Measurements from ENCODE around the gene ZBTB12. TPM values are rescaled to one million over a fixed set of nuclear protein-coding genes. Genes with fewer than 3 reads are reported as not detected.
"Not testable (repeated sequence)": the region's sequence is repeated elsewhere in the genome, so short reads cannot be mapped to it uniquely, and the experiment has no call there.

The ZBTB12 gene
- total and polyA plus RNA-seq, 7 experiments from 2014 or later = 0.09 to 4.5 (median 1.8) TPM; not detected in 1

DNA sequence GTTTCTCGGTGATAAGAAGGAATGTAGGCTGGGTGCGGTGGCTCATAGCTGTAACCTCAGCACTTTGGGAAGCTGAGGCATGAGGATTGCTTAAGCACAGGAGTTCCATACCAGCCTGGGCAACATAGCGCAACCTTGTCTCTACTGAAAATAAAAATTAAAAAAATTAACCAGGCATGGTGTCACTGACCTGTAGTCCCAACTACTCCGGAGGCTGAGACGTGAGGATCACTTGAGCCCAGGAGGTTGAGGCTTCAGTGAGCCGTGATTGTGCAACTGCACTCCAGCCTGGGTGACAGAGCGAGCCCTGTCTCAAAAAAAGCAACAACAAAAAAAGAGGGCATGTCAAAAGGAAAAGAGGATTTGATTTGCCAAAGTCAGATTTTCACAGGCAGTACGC, 43.2 kb downstream of the ZBTB12 start:
- Histone ChIP-seq H3K36me3 (ENCODE audit: control insufficient read depth in 2 of 3, insufficient read depth in 3 of 3, low read length in 3 of 3) (peaks cover 0 to 32% (median 6%) of the 10 kb centered on the region in 3 experiments), H3K9me3 (ENCODE audit: control insufficient read depth in 2 of 3, low read length in 3 of 3) (no peaks in the 10 kb centered on the region), H3K4me3 (ENCODE audit: low read length) (no peak overlapping the region), H3K27ac (ENCODE audit: low read depth, low read length) (no peak overlapping the region), H3K4me1 (ENCODE audit: control insufficient read depth in 2 of 2, insufficient read depth in 2 of 2, low read length in 2 of 2) (peaks cover 8 to 12% of the 10 kb centered on the region in 2 donors), H3K27me3 (ENCODE audit: control insufficient read depth in 2 of 2, insufficient read depth in 2 of 2, low read length in 2 of 2) (no peaks in the 10 kb centered on the region)
- POLR2A ChIA-PET = no interaction called here
- Mint-ChIP-seq H3K36me3 (peaks cover 0 to 15% (median 4%) of the 10 kb centered on the region in 5 donors), H3K27me3 (peaks cover 0 to 2% (median 0%) of the 10 kb centered on the region in 5 donors), H3K4me3 (peak overlapping the region in 1 of 10 donors; percentile 9), H3K4me1 (peaks cover 12 to 20% (median 17%) of the 10 kb centered on the region in 7 donors), H3K9me3 (peaks cover 0 to 6% (median 0%) of the 10 kb centered on the region in 11 donors), H3K27ac (no peak overlapping the region)
- ATAC-seq = no peak
- no peak for DNase-seq
- CTCF ChIA-PET = no interaction called here
- intact Hi-C loops (cut with micrococcal nuclease) = no loop called here

DNA sequence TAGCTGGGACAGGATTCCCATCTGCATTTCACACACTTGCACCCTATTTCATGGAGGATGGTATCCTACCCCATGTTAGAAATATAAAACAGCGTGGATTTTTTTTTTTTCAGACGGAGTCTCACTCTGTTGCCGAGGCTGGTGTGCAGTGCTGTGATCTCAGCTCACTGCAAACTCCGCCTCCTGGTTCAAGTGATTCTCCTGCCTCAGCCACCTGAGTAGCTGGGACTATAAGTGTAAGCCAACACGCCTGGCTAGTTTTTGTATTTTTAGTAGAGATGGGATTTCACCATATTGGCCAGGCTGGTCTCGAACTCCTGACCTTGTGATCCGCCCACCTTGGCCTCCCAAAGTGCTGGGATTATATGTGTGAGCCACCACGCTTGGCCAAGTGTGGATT, 44.1 kb downstream of the ZBTB12 start:
- CTCF ChIA-PET = interaction anchor here (0.6 kb wide), 1 partner anchor 212 kb away, joined by 3 read pairs; no protein-coding TSS in a partner anchor
- H3K4me3 ChIP-seq (ENCODE audit: low read length); DNase-seq; H3K27me3 Mint-ChIP-seq; H3K4me1 ChIP-seq (ENCODE audit: control insufficient read depth in 2 of 2, insufficient read depth in 2 of 2, low read length in 2 of 2); ATAC-seq; H3K9me3 ChIP-seq (ENCODE audit: control insufficient read depth in 2 of 3, low read length in 3 of 3); intact Hi-C loops (cut with micrococcal nuclease); H3K4me3 Mint-ChIP-seq; H3K27ac ChIP-seq (ENCODE audit: low read depth, low read length); H3K27me3 ChIP-seq (ENCODE audit: control insufficient read depth in 2 of 2, insufficient read depth in 2 of 2, low read length in 2 of 2); POLR2A ChIA-PET; H3K9me3 Mint-ChIP-seq: not testable (repeated sequence)
- Mint-ChIP-seq H3K27ac (peak overlapping the region in 2 of 9 donors; percentile 14 to 54), H3K36me3 (peaks cover 0 to 17% (median 4%) of the 10 kb centered on the region in 5 donors), H3K4me1 (peaks cover 8 to 15% (median 13%) of the 10 kb centered on the region in 7 donors)
- peaks cover 0 to 32% (median 6%) of the 10 kb centered on the region in 3 experiments for H3K36me3 ChIP-seq (ENCODE audit: control insufficient read depth in 2 of 3, insufficient read depth in 3 of 3, low read length in 3 of 3)

- DNase-seq; H3K4me1 ChIP-seq (ENCODE audit: control insufficient read depth in 2 of 2, insufficient read depth in 2 of 2, low read length in 2 of 2); H3K9me3 Mint-ChIP-seq; POLR2A ChIA-PET; H3K4me1 Mint-ChIP-seq; H3K36me3 ChIP-seq (ENCODE audit: control insufficient read depth in 2 of 3, insufficient read depth in 3 of 3, low read length in 3 of 3); H3K4me3 Mint-ChIP-seq; H3K9me3 ChIP-seq (ENCODE audit: control insufficient read depth in 2 of 3, low read length in 3 of 3); H3K27me3 ChIP-seq (ENCODE audit: control insufficient read depth in 2 of 2, insufficient read depth in 2 of 2, low read length in 2 of 2); H3K27ac ChIP-seq (ENCODE audit: low read depth, low read length); H3K27me3 Mint-ChIP-seq; ATAC-seq; H3K27ac Mint-ChIP-seq; intact Hi-C loops (cut with micrococcal nuclease); H3K4me3 ChIP-seq (ENCODE audit: low read length): not testable (repeated sequence)
- CTCF ChIA-PET = interaction anchor here (0.6 to 0.8 kb wide), 2 partner anchors 33 to 226 kb away, joined by 3 read pairs; no protein-coding TSS in a partner anchor
- peaks cover 0 to 10% (median 0%) of the 10 kb centered on the region in 5 donors for H3K36me3 Mint-ChIP-seq
Measured at GRCh38 chr6:31851980-31852718, 49.7 kb downstream of the ZBTB12 start.

DNA sequence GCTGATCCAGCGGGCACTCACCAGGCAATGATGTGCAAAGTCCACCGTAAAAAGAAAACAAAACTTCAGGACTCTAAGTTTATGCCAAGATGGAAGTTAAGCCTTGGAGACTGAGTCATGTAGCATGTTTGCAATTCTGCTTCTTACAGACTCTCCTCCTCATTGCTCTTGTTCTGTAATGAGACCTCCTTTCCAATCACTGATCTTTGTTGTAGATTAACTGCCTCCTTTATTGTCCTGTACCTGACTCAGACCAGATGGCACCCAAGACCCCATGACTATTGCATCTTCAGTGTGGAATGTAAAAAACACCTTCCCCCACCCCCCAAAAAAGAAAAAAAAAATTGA, 50.4 kb downstream of the ZBTB12 start:
- intact Hi-C loops (cut with micrococcal nuclease) = no loop called here
- Histone ChIP-seq H3K27ac (ENCODE audit: low read depth, low read length) (no peak overlapping the region), H3K4me3 (ENCODE audit: low read length) (no peak overlapping the region), H3K9me3 (ENCODE audit: control insufficient read depth in 2 of 3, low read length in 3 of 3) (no peaks in the 10 kb centered on the region), H3K27me3 (ENCODE audit: control insufficient read depth in 2 of 2, insufficient read depth in 2 of 2, low read length in 2 of 2) (no peaks in the 10 kb centered on the region), H3K4me1 (ENCODE audit: control insufficient read depth in 2 of 2, insufficient read depth in 2 of 2, low read length in 2 of 2) (no peaks in the 10 kb centered on the region), H3K36me3 (ENCODE audit: control insufficient read depth in 2 of 3, insufficient read depth in 3 of 3, low read length in 3 of 3) (no peaks in the 10 kb centered on the region)
- Mint-ChIP-seq H3K9me3 (peaks cover 0 to 2% (median 0%) of the 10 kb centered on the region in 11 donors), H3K36me3 (peaks cover 0 to 6% (median 0%) of the 10 kb centered on the region in 5 donors), H3K4me3 (no peak overlapping the region), H3K27me3 (no peaks in the 10 kb centered on the region), H3K27ac (peak overlapping the region in 2 of 9 donors; percentile 36 to 44), H3K4me1 (no peaks in the 10 kb centered on the region)
- ATAC-seq (no peak), DNase-seq (no peak)
- ChIA-PET CTCF (no interaction called here), POLR2A (no interaction called here)

DNA sequence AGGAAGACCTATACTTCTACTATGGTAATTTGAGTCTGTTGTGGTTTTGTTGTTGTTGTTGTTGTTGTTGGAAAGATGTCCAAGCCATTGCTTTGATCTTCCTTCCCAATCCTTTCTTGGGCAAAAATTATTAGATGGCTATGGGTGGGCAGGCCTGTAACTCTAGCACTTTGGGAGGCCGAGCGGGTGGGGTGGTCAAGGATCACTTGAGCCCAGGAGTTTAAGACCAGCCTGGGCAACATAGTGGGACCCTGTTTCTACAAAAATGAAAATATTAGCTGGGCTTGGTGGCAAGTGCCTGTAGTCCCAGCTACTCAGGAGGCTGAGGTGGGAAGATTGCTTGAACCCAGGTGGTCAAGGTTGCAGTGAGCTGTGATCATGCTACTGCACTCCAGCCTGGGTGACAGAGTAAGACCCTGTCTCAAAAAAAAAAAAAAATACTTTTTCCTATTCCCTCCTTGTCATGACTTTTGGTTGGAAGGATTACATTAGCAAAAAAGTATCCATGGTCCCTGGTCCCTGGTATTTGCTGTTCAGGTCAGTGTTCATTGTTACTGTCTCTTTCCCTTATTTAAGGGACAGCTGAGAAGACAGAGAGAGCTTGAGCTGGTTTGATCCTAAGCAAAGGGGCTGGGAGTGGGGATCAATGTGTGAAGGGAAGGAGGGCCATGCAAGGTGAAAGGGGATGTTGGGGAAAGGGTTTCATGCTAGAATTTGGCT, 51.0 kb downstream of the ZBTB12 start:
- no peaks in the 10 kb centered on the region for H3K27me3 ChIP-seq (ENCODE audit: control insufficient read depth in 2 of 2, insufficient read depth in 2 of 2, low read length in 2 of 2)
- POLR2A ChIA-PET = no interaction called here
- H3K27ac ChIP-seq (ENCODE audit: low read depth, low read length) = no peak overlapping the region
- H3K27ac Mint-ChIP-seq = no peak overlapping the region
- H3K4me1 Mint-ChIP-seq = no peaks in the 10 kb centered on the region
- peaks cover 0 to 2% (median 0%) of the 10 kb centered on the region in 11 donors for H3K9me3 Mint-ChIP-seq
- CTCF ChIA-PET = no interaction called here
- no peaks in the 10 kb centered on the region for H3K9me3 ChIP-seq (ENCODE audit: control insufficient read depth in 2 of 3, low read length in 3 of 3)
- no peak overlapping the region for H3K4me3 Mint-ChIP-seq
- intact Hi-C loops (cut with micrococcal nuclease) = no loop called here
- ATAC-seq = no peak
- no peaks in the 10 kb centered on the region for H3K4me1 ChIP-seq (ENCODE audit: control insufficient read depth in 2 of 2, insufficient read depth in 2 of 2, low read length in 2 of 2)
- H3K27me3 Mint-ChIP-seq = no peaks in the 10 kb centered on the region
- DNase-seq = no peak
- H3K4me3 ChIP-seq (ENCODE audit: low read length) = no peak overlapping the region
- peaks cover 0 to 6% (median 0%) of the 10 kb centered on the region in 5 donors for H3K36me3 Mint-ChIP-seq
- no peaks in the 10 kb centered on the region for H3K36me3 ChIP-seq (ENCODE audit: control insufficient read depth in 2 of 3, insufficient read depth in 3 of 3, low read length in 3 of 3)

Data from naive thymus-derived CD4-positive, alpha-beta T cell (primary cell).